ENCODE results near the gene ASPG.

ASPG gene

DNA sequence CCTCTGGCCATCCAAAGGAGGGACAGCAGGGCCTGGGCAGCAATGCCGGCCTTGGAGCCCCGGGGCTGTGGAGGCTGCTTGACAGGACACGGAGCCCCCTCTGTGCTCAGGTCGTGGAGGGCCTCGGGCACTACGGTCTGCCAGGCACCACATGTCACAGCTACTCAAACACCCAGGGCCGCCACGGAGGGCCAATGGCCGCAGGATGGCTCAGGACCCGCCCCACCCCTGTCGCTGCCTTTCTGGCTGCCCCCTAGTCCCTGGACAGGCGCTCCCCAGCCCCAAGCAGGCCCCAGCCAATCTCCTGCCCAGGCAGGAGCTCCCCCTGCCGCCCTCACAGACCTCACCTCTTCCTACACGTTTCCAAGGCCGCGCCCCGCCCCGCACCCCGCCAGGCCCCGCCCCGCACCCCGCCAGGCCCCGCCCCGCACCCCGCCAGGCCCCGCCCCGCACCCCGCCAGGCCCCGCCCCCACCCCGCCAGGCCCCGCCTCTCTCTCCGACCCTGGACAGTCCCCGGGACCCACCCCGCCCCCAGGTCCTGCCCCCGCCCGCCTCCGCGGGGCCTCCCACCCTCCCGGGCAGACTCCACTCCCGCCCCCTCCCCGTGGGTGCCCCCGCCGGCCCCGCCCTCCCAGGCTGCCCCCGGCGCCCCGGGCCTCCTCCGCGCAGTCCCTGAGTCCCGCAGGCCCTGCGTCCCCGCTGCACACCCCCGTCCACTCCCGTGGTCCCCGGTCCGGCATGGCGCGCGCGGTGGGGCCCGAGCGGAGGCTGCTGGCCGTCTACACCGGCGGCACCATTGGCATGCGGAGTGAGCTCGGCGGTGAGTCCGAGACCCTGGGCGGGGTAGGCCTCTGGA lies at the start of gene ASPG:
Gene ASPG, plus strand, starts transcription at position 669 of the 857 bp plus-strand sequence. Its CDS starts 71 bp downstream, at position 740.
- DNase-seq, result peak; percentile 88

DNA sequence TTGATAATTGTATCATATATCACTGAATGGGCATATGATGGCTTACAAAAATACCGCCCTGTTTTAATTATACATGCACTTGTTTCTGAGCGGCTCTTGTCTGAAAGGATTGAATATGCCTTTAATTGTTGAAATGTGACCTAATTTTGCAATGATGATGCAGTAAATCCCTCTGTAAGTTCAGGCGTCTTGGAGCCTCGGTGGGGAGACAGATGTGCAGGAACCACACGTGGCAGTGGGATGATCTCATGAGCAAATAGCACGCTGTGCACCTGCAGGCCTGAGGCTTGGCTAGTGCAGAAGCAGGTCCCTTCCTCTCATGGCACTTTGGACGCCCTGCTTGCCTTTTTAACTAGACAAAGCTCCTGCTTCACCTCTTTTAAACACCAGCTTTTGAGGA lies 49.3 kb upstream of the ASPG start:
- DNase-seq, result no peak

DNA sequence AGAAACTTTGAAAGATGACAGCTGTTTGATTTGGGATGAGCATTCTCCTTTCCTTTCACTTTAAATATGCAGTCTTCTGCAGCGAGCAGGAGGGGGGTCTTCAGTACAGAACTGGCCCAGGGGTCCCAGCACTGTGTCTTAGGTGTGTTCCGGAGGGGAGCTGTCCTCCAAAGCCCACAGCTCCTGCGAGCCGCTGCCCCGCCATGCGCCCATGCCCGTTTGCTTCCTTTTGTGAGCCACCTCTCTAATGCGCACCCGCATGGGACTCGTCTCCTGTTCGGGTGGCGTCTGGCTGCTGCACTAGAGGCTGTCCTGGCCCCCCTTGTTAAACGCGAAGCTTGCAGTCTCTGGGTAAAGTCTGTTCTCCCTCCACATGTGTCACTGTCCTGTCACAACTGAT lies 48.4 kb upstream of the ASPG start:
- no peak for DNase-seq

DNA sequence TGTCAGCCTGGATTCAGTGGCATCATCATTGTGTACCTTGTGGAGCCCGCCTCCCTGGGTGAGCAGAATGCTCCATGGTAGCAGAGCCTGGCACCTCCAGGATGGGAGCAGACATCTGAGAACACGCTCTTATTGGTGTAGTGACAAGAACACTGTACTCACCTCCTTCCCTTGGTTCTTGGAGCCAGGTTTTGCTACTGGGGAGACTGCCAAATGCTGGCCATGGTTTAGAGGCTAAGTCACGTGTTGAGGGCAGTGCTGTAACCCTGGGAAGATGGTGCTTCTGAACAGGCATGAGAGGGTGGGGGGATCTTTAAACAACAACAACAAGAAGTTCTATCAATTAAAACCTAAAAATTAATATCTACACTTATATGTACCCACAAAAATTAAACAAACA lies 47.6 kb upstream of the ASPG start:
- no peak for DNase-seq

DNA sequence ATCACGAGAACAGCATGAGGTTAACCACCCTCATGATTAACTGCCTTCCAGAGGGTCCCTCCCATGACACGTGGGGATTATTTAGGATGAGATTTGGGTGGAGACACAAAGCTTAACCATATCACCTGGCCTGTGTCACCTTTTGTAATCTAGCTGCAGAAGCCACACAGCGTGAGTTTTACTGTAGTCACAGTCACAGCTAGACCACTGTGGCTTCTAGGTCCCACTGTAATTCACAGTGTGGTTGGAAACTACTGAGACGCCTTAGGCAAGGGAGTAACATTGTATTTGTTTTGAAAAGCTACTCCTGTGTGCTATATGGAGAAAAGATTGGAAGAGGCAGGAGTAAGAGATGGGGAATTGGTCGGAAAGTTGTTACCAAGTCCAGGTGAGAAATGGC lies 46.3 kb upstream of the ASPG start:
- no peak for DNase-seq

DNA sequence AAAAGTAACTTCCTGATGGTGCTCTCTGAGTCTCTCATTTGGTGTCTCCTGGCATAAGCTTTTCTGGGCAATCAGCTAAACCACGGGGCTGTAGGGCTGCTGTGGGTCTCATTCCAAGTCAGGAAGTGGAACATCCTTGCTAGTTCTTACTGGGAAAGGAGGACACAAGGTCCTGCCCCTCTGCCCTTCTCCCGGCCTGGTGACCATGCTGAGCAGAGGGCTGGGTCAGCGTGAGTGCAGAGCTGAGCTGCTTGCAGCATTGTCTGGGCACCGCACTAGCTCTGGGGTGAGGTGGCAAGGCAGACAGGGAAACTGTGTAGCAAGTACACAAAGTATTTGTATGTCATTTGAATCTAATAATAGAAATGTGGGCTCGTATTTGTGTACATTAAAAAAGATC lies 45.0 kb upstream of the ASPG start:
- DNase-seq, result no peak

DNA sequence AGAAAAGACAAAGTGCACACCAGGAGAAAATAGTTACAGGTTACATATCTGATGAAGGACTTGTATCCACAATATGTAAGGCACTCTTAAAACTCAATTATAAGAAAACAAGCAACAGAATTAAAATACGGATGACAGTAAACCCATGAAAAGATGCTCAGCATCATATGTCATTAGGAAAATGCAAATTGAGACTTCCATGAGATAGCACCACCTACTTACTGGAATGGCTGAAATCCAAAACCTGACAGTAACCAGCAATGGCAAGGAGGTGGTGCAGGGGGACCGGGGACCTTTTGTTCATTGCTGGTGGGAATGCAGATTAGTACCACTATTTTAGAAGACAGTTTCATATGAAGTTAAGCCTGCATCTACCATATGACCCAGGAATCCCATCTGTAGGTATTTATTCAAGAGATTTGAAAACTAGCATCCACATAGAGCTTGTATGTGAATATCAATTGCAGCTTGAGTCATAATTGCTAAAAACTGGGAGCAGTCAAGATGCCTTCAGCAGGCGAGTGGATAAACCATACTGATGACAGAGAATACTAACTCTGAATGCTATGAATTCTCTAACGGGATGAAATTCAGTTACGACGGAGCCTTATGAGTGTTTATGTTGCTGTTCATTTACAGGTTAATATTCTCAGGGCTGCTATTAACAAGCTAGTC lies 43.9 kb upstream of the ASPG start:
- no peak for DNase-seq

DNA sequence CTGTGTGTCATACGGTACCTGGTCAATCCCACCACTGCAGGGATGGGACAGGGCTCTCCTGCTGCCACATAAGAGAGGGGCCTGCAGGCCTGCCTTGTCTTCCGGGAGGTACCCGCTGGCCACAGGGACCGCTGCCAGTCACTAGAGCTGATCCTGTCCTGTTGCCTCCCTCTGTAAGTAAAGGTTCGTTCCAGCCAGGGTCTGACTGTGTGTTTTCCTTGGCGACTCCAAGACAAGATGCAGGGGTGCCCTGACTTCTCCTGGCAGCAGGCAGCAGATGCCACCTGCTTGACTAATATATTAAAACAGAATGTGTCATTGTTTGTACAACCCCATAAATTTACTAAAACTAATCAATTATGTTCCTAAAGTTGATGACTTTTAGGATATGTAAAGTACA lies 41.5 kb upstream of the ASPG start:
- no peak for DNase-seq

DNA sequence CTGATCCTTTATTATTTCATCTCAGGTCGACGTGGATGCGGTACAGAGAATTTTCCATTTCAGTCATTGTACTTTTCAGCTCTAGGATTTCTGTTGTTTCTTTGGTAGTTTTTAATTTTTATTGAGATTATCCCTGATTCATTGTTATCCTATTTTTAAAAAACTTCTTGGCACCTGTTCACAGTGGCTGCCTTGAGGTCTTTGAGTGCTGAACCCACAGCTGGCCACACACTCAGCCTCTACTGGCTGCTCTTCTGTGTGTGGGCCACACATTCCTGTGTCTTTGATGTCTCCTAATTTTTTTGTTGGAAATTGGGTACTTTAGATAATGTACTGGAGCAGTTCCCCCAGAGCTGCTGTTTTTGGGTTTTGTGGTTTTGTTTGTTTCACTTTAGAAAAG lies 37.7 kb upstream of the ASPG start:
- no peak for DNase-seq

DNA sequence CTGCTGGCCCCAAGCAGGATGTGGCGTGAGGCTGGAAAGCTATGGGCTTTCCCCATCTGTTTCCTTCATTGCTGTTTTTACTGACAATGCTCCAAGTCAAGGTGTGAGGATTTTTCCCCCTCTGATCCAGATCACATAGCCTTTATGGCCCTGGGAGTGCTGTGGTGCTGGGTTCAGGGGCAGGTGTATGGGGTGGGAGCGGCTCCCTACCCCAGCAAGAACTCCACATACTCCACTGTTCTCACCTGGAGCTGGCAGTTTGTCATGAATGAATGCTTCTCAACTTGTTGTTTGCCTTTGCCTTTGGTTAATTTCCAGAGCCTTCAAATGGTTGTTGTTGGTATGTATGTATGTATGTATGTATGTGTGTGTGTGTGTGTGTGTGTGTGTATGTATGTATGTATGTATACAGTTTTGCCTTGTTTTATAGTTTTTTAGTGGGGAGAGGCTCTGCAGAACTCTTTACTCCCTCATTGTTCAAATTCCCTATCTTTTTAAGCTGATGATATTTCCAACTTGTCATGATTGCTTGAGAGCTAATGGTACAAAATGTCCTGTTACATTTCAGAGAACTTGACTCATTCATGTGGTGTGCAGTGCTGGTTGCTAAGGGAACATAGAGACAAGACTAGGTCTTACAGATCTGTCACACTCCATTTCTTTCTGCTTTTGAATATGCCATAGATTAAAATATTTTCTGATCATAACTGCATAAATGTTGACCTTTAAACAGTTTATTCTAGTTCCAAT lies 36.6 kb upstream of the ASPG start:
- DNase-seq, result no peak

DNA sequence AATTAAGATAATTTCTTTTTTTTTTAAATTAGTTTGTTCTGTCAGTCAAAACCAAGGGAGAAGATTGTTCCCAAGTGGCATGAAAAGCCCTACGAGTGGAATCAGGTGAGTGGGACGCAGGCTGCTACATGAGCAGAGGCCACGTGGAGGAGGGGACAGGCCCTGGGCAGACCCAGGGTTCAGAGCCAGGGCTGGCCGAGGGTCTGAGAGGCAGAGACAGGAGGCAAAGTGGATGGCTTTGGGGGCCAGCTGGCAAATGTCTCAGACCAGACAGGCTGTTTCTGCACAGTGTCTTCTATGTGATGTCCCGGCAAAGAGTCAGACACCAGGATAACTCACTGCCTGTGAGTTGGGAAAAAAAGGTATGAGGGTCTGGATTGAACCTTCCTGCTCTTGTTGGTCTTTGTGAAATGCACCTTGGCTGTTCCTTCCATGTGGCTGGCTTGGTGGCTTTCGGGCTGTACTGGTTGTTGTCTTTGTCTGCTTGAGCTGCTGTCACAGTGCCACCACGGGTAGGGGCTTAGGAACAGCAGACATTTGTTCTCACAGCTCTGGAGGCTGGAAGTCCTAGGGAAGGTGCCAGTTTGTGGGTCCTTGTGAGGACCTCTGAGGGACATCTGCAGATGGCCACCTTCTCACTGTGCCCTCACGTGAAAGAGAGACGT lies 35.8 kb upstream of the ASPG start:
- no peak for DNase-seq

DNA sequence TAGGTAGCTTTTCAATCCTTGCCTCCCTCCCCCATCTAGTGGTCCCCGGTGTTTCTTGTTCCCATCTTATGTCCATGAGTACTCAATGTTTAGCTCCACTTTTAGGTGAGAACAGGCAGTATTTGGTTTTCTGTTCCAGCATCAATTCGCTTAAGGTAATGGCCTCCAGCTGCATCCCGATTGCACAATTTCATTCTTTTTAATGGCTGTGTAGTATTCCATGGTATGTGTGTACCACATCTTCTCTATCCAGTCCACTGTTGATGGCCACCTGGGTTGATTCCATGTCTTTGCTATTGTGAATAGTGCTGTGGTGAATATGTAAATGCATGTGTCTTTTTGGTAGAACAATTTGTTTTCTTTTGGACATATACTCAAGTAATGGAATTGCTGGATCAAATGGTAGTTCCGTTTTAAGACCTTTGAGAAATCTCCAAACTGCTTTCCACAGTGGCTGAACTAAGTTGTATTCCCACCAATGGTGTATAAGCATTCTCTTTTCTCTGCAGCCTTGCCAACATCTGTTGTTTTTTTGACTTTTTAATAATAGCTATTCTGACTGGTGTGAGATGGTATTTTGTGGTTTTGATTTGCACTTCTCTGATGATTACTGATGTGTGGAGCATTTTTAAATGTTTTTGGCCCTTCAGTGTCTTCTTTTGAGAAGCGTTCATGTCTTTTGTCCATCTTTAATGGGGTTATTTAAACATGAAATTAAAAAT lies 34.2 kb upstream of the ASPG start:
- no peak for DNase-seq

DNA sequence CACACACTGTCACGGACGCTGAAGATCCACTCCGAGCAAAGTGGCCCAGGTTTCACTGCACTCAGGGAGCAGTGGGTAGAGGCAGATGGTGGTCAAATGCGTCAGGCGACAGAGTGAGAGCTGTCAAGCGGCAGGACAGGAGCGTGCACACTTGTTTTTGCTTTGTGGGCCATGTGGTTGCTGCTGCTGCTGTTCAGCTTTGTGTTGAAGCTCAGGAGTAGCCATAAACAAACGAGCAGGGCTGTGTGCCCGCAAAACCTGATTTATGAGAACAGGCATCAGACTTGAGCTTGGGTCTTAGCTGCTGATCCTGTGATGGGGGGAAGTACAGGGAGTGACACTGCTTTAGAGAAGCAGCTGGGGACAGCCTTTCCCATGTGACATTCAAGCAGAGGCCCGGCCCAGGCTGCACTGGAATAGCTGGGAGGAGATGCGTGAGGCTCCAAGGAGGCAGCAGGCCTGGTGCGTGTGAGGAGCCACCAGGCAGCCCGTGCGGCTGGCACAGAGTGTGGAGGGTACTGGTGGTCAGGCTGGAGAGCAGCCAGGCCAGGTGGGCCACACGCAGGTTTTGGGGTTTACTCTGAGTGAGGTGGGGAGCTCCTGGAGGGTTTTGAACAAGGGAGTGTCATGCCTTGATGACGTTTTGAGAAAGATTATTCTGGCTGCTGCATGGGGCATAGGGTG lies 31.1 kb upstream of the ASPG start:
- DNase-seq, result no peak

DNA sequence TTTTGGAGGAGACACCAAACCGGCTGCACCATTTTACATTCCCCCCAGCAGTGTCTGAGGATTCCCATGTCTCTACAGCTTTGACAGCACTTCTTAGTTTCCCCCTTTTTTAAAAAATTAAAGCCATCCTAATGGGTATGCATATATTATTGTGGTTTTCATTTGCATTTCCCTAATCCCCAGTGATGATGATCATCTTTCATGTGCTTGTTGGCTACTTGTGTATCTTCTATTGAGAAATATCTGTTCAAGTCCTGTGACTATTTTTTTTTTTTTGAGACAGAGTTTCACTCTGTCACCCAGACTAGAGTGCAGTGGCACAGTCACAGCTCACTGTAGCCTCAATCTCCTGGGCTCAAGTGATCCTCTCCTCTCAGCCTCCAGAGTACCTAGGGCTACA lies 23.2 kb upstream of the ASPG start:
- no peak for DNase-seq

DNA sequence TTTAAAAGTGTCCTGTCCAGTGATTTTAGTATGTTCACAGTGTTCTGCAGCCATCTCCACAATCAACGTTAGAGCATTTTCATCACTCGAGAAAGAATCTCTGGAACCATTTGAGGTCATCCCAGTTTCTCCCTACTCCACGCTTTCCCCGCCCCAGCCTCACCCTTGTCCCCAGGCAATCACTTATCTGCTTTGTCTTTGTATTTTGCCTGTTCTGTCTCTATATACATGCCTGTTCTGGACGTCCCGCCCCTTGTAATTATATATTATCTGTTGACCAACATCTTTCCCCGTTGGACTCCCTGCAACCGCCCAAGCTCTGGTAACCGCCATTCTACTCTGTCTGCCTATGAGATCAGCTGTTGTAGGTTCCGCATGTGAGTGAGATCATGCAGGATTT lies 21.5 kb upstream of the ASPG start:
- DNase-seq, result no peak

DNA sequence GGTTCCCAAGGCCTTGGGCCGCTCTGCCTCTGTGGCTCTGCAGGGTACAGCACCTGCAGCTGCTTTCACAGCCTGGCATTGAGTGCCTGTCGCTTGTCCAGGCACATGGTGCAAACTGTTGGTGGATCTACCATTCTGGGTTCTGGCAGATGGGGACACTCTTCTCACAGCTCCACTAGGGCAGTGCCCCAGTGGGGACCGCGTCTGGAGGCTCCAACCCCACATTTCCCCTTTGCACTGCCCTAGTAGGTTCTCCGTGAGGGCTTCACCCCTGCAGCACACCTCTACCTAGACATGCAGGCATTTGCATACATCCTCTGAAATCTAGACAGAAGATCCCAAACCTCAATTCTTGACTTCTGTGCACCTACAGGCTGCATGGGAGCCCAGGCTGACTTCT lies 19.2 kb upstream of the ASPG start:
- no peak for DNase-seq

DNA sequence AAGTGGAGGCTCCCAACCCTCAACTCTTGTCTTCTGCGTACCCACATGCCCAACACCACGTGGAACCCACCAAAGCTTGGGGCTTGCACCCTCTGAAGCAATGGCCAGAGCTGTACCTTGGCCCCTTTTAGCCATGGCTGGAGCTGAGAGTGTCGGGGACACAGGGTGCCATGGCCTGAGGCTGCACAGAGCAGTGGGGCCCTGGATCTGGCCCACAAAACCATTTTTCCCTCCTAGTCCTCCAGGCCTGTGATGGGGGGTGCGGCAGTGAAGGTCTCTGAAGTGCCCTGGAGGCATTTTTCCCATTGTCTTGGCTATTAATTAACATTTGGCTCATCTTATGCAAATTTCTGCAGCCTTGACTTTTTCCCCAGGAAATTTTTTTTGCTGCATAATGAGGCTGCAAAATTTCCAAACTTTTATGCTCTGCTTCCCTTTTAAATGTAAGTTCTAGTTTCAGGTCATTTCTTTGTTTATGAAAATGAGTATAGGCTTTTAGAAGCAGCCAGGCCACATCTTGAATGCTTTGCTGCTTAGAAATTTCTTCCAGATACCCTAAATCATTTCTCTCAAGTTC lies 18.7 kb upstream of the ASPG start:
- no peak for DNase-seq

DNA sequence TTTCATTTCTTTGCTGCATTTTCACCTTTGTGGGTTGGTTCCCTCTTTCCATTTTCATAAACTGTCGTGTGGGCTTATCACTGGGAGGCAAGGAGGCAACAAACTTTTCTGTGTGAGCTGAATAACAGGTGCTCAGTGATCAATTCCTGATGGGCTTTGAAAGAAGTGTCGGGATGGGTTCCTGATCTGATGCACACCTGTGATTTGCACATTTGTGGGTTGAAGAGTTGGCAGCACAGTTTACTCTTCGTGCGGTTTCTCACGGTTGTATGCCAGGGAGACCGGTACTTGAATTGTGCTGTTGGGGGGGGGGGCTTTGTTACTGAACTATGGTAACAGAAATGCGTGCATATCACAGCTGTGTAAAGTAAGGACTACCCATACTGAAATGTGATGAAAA lies 16.0 kb upstream of the ASPG start:
- DNase-seq, result no peak

DNA sequence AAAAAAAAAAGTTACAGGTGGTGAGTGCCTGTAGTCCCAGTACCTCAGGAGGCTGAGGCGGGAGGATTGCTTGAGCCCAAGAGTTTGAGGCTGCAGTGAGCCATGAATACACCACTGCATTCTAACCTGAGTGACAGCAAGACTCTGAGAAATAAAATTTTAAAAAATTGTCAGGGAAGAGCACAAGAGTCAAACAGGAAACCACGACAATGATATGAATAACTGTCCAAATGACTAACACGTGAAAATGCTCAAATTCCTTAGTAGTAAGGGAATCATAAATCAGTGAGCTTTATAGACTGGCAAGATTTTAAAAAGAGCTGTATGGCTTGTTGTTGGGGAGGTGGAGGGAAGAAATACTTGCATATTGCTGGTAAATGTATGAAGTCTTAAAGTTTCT lies 12.9 kb upstream of the ASPG start:
- DNase-seq, result no peak

DNA sequence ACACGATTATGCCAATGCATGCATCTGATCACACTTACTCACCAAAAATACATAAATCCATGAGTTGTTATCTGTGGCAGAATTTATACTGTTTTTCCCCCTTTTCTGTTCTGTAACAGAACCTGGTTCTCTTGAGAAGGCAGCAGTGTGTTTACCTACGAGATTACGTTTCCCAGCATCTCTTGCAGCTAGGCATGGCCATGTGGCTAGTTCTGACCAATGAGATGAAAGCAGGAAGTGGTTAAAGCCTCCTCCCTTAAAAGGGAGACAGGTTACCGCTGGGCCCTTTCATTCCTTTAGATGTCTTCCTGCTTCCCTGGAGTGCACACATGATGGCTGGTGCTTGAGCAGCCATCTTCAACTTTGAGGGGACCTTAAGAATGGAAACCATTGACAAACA lies 11.7 kb upstream of the ASPG start:
- no peak for DNase-seq

DNA sequence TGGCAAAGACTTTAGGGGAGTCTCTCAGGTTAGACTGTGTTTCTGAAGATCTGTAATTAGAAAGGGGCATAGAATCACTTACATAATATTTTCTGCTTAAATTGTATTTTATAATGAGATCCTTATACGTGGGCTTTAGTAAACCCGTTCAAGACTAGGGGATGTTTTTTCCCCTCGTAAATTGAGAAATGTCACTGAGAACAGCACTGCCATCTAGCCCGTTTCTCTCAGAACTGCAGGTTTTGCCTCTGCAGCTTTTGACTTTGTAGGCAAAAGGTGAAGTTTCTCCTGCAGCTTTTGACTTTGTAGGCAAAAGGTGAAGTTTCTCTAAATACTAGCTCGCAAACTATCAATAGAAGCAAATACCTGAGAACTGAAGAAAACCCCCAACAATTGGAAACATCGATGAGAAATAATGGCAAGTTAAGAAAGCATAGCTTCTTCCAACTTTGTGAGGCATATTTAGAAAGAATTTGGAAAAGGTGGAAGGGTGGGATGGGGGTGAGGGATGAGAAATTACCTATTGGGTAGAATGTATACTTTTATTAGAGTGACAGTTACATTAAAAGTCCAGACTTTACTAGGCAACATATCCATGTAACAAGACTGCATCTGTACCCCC lies 9.9 kb upstream of the ASPG start:
- DNase-seq, result no peak
